ENCODE results near the gene ZDHHC14.

DNA sequence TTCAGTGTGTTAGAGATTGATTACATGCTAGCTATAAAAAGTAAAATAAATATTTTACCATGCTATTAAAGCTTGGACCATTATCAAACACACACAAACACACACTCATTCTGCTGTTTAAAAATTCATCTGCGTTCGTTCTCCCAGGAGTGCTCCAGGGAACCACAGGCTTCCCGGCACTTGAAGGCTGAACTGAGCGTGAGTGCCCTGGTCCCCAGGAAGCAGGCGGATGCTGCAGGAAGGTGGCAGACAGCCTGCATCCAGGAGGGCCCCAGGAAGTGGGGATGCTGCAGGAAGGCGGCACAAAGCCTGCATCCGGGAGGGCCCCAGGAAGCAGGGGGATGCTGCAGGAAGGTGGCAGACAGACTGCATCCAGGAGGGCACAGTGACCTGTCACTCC is 294.8 kb downstream of the ZDHHC14 start:
- no peak for TF ChIP-seq POLR2A (IDR thresholded peaks at IDR 0.05)
- TF ChIP-seq, protein P1, sequence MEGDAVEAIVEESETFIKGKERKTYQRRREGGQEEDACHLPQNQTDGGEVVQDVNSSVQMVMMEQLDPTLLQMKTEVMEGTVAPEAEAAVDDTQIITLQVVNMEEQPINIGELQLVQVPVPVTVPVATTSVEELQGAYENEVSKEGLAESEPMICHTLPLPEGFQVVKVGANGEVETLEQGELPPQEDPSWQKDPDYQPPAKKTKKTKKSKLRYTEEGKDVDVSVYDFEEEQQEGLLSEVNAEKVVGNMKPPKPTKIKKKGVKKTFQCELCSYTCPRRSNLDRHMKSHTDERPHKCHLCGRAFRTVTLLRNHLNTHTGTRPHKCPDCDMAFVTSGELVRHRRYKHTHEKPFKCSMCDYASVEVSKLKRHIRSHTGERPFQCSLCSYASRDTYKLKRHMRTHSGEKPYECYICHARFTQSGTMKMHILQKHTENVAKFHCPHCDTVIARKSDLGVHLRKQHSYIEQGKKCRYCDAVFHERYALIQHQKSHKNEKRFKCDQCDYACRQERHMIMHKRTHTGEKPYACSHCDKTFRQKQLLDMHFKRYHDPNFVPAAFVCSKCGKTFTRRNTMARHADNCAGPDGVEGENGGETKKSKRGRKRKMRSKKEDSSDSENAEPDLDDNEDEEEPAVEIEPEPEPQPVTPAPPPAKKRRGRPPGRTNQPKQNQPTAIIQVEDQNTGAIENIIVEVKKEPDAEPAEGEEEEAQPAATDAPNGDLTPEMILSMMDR (IDR thresholded peaks at IDR 0.05): no peak

Data from thyroid gland (tissue), 4 donors.